Amniotic stem cell (primary cell): Measurements from ENCODE around the gene PPP2R2D.
"Not testable (repeated sequence)": the region's sequence is repeated elsewhere in the genome, so short reads cannot be mapped to it uniquely, and the experiment has no call there.

ENCODE experiments used
- DNase-seq: peaks from one replicate; lab custom pipeline; 2025; lab: John Stamatoyannopoulos, UW

The PPP2R2D gene

DNA sequence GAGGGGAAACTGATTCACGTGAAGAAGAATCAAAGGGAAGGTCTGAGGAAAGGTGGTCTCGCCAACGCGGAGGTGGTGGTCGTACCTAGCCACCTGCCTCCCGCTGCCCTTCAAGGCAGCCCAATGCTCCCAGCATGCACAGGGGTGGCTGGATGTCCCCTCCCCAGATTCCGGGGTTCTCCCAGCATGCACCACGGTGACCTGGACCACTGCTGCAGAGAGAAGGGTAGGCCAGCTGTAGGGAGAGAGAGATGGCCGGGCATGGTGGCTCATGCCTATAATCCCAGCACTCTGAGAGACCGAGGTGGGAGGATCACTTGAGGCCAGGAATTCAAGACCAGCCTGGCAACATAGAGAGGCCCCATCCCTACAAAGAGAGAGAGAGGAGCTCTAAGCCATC lies 32.4 kb upstream of the PPP2R2D start:
- no peak for DNase-seq

DNA sequence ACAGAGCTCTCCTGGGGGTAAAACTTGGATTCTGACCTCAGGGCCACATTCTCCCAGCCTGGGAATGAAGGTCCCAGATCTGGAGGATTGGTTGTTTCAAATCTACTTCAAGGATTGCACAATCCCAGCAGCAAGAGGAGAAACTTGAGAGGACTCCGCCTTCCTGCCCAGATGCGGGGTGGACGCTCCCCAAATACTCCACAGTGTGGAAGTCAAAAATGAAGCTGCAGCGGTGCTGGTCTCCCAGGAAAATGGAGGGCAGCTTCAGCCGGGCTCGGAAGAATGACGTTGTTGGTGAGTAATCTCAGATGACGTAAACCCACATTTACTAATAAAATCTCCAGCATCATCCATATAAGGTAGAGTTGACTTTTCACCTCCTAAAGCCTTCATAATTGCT lies 31.5 kb upstream of the PPP2R2D start:
- DNase-seq, result no peak

DNA sequence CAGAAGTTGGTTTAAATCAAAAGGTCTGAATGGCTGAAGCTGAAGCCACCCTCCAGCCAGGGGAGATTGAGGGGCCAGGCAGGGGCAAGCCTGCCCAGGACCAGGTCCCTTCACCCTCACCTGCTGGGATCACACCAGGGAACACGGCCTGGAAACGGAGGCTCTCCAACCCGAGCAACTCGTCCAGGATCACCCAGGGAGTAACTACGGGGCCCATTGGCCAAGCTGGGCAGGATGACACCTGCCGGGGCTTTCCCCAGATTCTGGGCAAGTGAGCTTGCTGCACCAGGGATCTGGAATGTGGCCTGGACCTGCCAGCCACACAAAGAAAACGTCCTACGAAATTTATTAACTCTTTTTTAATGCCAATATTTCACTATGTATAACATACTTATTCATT lies 30.4 kb upstream of the PPP2R2D start:
- no peak for DNase-seq

DNA sequence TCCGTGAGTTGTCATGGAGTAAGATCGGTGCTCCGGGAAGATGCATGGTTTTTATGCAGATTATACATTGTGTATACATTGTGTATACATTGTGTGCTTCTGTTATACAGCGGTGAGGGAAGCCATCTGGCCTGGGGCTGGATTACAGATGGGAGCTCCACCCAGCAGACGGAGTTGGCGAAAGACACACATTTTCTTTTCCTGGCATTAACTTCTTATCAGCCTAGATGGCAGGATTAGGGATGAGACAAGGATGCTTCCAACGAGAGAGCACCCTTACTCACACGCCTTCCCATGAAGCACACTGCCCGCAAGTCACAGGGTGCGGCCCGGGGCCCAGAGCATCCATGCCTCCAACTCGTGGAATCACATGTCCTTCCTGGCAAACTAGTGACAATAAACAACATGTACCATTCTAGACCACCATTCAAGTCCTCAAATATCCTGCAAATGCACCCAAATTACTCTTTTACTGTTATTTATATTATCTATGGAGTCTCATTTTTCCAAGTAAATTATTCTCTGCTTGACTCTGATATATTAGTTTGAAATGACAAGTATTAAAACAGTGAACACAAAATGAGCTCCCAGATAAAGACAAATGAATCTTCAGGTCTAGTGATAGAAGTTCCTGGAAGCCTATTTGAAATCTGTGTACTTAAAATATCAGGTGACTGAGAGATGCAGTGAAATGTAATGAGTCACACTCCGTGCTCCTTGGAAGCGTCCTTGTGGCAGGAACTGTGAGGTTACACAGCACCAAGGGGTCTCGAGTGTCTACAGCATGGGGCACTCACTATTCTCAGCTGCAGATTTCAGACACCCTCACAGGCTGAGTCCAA lies 29.8 kb upstream of the PPP2R2D start:
- DNase-seq, result no peak

DNA sequence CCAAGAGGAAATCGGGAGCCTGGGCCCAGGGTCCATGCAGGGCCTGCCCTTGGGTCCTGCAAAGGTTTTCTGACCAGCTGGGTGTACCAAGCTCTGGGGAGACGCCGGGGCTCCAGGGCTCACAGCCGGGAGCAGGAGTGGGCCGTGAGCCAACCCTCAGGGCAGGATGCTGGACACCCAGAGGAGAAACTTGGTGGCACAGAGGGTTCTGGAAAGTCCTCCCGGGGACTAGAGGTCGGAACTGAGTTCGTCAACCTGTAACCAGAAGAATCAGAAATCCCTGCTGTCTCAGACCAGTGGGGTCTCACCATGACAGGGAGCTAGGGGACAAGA lies 29.2 kb upstream of the PPP2R2D start:
- DNase-seq, result no peak

DNA sequence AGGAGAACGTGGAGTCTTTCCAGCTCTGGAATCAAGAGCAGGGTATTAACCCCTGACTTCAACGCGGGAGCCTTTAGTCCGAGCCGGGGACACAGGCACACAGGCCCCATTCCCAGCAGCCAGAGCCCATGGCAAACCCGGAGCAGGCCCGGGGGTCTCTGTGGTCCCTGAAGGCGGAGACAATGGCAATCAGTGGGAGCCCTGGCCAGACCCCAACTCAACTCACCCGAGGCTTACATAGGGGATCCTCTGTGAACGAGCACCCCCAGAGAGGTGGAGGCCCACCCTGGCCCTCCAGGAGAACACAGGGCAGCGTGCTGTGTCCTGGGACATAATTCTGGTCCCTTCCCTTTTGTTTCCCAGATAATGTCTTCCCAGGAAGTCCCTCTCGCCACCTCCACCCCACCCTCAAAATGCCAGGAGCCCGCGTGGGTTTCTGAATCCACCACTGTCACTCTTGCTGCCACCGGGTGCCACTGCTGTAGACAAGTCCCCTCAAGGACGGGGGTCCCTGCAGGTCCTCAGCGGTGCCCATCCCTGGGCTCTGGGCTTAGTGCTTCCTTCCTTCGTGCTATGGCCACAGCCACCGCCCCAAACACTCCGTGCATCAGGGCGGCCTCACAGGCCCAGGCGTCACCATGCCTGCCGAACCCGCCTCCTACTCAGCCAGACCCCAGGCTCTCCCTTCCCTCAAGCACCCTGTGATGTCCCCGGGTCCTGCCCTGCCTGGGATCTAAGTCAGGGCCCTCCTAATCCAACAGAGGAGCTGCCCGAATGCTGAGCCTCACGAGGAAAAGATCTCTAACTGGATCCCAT lies 28.6 kb upstream of the PPP2R2D start:
- no peak for DNase-seq

DNA sequence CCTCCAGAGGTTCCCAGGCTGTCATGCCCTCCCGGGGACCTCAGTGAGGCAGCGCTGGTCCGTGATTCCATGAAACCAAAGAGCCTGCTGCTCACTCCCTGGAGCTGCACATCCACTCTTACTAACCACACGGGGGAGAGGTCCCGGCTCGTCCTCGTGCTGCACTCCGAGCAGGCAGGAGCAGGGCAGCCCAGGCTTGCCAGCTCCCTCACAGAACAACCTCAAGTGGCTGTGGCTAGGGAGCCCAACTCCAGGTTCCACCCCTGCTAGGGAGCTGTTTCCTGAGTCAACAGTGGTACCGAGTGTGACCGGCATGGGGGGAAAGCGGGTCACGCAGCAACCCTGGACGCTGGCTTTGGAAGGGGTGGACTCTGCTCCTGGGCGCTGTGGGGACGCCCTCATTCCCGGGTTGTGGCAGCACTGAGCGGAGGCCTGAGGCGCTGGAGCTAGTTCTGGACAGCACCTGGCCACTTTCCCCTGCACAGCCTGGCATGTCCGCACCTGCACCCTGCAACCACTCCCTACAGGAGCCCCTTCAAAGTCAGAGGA lies 27.9 kb upstream of the PPP2R2D start:
- DNase-seq, result no peak

DNA sequence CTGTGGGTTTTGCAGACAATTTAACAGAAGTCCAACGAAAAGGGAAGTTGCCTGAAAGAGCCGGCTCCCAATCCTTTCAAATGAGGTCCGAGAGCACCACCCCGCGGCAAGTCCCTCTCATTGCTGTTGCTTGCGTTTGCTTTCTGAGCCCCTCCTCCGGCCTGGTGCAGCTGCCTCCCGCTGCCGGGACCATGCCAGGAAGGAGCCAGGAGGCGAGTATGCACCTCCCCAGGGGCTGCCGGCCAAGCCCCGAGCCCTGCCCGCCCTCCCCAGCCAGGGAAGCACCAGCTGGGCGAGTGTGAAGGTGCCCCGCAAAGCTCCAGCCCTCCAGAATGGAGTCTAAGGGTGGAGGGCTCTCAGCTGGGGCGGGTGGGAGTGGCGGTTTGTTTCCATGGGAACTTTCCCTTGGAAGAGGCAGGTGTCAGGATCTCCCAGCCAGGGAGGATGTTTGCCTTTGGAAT lies 25.8 kb upstream of the PPP2R2D start:
- DNase-seq, result peak; percentile 58

DNA sequence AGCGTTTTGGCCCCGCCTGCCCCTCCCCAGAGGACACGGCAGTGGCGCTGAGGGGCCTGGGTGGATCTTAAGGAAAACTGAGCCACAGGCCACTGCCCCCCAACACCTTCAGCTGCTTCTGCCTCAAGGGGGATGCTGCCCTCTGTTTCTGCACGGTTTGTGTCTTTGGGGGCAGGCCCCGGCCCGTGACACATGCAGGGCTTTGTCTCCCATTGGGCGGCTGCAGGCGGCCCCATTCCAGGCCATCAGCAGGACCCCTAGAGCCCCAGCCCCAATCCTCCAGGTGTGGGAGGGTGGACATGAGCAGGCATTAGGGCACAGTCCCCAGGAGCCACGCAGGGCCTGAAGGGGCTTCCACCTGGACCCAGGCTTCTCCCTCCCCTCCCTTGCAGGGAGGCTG lies 25.3 kb upstream of the PPP2R2D start:
- no peak for DNase-seq

DNA sequence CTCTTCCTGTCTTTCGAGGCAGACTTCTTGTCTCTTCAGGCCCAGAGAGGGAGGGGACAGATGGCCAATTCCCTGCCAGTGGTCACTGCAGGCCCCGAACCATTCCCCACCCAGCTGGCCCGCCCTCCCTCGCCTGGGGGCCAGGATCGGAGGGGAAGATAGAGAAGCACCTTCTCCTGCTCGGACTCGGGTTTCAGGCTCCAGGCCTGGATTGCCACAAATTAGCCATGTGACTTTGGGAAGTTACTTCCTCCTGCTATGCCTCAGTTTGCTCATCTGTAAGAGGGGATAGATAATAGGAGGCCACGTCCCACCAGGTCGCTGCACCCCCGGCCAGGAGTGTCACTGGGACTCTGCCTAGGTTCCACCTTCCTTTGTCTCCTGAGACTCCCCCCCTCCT lies 24.8 kb upstream of the PPP2R2D start:
- DNase-seq, result no peak

DNA sequence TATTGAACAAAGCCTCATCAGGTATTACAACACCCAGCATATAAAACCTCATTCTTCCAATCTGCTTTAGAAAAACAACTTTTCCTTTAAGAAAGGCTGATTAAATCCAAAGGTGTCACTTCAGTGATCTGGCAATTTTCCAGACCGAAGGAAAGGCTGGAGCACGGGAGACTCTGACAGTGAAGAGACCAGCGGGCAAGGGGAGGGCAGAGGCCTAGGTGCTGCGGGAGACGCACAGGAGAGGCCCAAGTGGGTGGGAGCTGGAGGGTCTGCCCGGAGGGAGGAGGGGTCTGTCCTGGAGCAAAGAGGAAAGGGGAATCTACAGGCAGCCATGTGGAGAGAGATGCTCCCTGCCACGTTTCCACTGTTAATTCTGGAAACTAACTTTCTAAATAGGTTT lies 24.3 kb upstream of the PPP2R2D start:
- no peak for DNase-seq

DNA sequence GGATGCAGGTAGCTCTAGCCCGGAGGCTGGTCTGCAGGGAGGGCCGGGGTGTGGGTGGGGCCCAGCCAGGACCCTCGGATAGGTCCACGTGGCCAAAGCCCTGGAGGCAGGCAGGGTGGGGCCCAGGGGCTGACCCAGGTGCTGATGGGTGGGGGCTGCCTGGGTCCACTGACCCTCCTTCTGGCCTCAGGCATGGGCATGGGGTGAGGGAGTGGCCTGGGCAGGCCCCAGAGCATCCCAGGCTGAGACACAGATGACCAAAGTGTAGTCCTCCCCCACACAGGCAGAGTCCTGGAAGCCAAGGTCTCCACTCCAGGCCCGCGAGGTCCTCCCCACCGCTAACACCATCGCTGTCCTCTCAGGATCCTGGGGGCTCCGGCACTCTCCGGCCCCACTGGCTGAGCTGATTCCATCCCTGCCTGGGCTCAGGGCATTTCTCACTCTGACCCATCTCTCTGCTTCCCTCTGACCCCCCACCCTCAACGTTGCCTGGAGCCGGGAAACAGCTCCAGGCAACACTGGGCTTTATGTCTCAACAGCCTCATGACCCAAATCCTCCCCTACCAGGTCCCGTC lies 20.7 kb upstream of the PPP2R2D start:
- no peak for DNase-seq

DNA sequence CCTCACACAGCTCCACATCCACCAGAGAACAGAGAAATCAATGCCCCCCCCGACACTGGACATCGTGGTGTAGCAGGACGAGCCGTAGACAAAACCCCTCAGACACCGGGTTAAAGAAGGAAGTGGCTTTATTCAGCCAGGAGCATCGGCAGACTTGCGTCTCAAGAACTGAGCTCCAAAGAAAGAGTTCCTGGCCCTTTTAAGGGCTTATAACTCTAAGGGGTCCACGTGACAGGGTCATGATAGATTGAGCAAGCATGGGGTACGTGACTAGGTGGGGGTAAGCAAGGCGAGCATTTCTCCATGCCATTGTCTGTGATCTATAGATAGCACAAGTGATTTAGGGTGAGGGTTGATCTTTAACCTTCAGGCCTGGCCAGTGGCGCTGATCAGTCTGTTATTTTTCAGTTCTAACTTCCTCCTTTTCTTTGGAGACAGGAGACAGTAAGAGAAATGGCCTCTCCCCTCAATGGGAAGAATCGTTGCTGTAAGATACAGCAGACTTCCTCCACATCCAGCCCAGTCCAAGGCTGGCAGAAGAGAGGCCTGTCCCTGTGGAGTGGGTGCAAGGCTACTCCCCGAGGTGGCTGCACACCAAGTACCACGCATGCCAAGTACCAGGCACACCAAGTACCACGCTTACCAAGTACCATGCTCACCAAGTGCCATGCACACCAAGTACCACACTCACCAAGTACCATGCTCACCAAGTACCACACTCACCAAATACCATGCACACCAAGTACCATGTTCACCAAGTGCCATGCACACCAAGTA lies 19.5 kb upstream of the PPP2R2D start:
- no peak for DNase-seq

DNA sequence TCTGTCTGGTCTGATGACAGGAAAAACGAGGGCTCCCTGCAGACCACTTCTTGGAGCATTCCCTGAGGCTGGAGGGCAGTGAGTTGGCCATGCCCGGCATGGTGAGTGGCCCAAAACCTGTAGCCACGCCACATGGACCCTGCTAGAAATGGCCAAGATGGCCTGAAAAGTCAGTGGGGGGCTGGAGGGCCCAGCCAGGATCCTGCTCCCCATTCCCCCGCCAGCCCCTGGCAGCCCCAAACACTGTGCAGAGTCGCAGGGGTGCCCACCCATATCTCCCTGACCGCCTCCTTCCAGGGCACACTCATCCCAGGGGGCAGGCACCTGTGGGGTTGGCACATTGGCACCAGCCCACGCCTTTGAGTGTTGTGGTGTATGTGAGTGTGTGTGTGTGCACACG lies 18.7 kb upstream of the PPP2R2D start:
- DNase-seq, result no peak

DNA sequence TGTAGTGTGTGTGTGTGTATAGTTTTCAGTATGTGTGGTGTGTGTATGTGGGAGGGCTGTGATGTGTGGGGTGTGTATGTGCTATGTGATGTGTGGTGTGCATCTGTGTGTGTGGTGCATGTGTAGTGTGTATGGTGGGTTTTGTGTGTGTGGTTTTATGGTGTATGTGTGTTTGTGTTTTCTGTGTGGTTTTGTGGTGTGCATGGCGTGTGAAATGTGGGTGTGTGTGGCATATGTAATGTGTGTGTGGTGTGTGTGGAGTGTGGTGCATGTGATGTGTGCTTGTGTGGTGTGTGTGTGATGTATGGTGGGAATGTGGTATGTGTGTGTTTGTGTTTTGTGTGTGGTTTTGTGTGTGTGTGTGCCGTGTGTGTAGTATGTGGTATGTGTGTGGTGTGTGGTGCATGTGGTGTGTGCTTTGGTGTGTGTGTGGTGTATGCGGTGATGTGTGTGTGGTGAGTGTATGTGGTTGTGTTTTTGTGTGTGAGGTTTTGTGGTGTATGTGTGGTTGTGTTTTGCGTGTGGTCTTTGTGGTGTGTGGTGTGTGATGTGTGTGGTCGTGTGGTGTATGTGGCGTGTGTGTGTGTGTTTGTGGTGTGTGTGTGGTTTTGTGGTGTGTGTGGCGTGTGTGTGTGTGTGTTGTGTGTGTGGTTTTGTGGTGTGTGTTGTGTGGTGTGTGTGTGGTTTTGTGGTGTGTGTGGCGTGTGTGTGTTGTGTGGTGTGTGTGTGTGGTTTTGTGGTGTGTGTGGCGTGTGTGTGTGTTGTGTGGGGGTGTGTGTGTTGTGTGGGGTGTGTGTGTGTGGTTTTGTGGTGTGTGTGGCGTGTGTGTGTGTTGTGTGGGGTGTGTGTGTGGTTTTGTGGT lies 18.0 kb upstream of the PPP2R2D start:
- no peak for DNase-seq

DNA sequence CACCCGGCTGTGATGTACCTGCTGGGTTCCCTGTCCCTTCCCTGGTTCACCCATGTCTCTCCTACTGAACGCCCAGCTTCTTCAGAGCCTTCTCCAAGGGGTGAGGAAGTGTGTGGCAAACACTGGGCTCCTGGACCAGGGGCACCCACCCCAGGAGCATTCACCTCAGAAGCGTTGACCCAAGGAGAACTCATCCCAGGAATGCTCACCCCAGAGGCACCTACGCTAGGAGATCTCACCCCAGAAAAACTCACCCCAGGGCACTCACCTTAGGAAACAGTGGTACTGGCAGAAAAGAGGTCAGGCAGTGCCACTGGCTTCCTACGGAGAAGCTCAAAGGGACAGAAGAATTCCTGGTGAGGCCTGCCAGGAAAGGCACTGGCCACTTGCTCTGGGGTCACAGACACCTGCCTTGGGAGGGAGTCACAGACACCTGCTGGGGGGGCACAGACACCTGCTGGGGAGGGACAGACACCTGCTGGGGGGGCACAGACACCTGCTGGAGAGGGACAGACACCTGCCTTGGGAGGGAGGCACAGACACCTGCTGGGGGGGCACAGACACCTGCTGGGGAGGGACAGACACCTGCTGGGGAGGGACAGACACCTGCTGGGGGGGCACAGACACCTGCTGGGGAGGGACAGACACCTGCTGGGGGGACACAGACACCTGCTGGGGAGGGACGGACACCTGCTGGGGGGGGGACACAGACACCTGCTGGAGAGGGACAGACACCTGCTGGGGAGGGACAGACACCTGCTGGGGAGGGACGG lies 17.0 kb upstream of the PPP2R2D start:
- DNase-seq, result not testable (repeated sequence)

DNA sequence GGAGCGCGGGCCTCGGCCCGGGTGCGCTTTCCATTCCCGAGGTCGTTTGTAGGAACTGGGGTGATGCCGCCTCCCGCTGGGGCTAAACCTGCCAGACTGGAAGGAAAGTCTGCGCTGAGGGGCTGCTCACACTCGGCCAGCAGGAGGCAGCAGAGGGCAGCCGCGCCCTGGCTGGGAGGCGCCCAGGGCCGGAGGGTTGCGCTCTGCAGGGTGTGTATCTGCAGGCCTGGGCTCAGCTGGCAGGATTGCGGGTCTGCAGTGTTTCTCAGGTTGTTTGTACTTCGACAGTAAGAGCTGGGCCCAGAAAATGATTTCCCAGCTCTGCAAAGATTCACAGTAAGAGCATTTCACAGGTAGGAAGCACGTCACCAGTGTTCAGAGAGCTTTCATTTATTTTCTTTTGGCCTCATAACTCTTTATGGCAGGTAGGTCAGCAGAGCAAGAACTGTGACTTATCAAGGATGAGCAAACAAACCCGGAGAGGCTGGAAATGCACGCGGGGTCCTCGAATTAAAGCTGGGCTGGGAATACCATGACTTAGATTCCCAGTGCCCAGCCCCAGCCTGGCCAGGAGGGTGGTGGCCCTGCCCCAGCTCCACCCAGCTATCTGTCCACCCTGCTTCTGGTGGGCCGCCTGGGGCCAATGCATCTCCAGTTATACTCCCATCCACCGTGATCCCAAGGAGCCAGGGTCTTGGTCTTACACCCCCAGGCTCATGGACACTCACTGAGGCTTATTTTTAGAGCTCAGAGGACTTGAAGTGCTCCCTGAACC lies 15.2 kb upstream of the PPP2R2D start:
- DNase-seq, result no peak

DNA sequence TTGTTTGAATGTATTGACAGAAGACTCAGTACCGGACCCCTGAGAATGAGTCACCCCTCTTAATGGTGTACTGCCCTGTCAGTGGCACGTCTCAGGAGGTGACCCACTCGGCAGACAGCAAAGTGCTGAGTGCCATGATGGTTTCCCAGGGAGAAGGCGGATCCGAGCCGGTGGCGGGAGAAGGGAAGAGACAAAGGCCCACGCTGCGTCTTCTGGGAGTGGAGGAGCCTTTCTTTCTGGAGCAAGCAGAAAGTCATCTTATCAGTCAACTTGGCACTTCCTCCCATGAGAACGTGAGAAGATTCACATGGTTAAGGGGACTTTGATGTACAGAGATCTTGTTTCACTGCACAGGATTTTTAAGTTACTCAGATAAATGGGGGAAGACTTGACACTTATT lies 14.6 kb upstream of the PPP2R2D start:
- no peak for DNase-seq

DNA sequence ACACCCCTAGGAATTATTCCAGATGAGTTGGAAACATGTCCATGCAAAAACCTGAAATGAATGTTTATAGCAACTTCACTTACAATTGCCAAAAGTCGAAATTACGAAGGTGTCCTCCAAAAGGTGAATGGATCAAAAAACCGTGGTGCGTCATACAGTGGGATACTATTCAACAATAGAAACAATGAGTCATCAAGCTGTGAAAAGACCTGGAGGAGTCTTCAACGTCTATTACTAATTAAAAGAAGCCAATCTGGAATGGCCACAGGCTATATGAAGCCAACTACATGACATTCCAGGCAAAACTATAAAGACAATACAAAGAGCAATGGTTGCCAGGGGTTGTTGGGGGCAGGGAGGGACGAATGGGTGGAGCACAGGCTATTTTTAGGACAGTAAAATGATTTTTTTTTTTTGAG lies 12.6 kb upstream of the PPP2R2D start:
- no peak for DNase-seq
